GM18951 (cell line): Measurements from ENCODE around the gene WFS1.

Source experiments
- POLR2A ChIP-seq: IDR thresholded peaks from 4 replicates; pipeline ENCODE4 v1.6.1; 2011; ENCODE audit warnings: mild to moderate bottlenecking; ENCODE audit not compliant: insufficient read length, insufficient read depth; ENCODE audit errors: extremely low read depth
- in situ Hi-C: fragments of 300-500 bp; cut with MboI; formaldehyde crosslinking; loops from one replicate; pipeline ENCODE4 v1.12.0; 2022; ENCODE audit warnings: low sequenced_read_pairs, mixed read lengths, inconsistent platforms; ENCODE audit not compliant: unreplicated experiment

The WFS1 gene

GRCh38 chr4:6324461-6324998, 54.9 kb downstream of the WFS1 start:
- in situ Hi-C loops = no loop called here
- no peak for TF ChIP-seq POLR2A

- no peak for TF ChIP-seq POLR2A
- in situ Hi-C loops = no loop called here
Observed at GRCh38 chr4:6324999-6325787, 55.5 kb downstream of the WFS1 start.

GRCh38 chr4:6325788-6326290, 56.2 kb downstream of the WFS1 start:
- no peak for TF ChIP-seq POLR2A
- in situ Hi-C loops = no loop called here

GRCh38 chr4:6326312-6327060, 56.8 kb downstream of the WFS1 start:
- TF ChIP-seq POLR2A = no peak
- in situ Hi-C loops = no loop called here

GRCh38 chr4:6327220-6327917, 57.7 kb downstream of the WFS1 start:
- no peak for TF ChIP-seq POLR2A
- in situ Hi-C loops = no loop called here

GRCh38 chr4:6328526-6328925, 58.9 kb downstream of the WFS1 start:
- TF ChIP-seq POLR2A = no peak
- in situ Hi-C loops = no loop called here

GRCh38 chr4:6329478-6330383, 60.1 kb downstream of the WFS1 start:
- no peak for TF ChIP-seq POLR2A
- in situ Hi-C loops = no loop called here

- TF ChIP-seq POLR2A = no peak
- in situ Hi-C loops = no loop called here
Observed at GRCh38 chr4:6330384-6330767, 60.7 kb downstream of the WFS1 start.

GRCh38 chr4:6331018-6331417, 61.4 kb downstream of the WFS1 start:
- in situ Hi-C loops = no loop called here
- TF ChIP-seq POLR2A = no peak

GRCh38 chr4:6331468-6331867, 61.8 kb downstream of the WFS1 start:
- no peak for TF ChIP-seq POLR2A
- in situ Hi-C loops = no loop called here

GRCh38 chr4:6332042-6332668, 62.5 kb downstream of the WFS1 start:
- in situ Hi-C loops = no loop called here
- TF ChIP-seq POLR2A = no peak

GRCh38 chr4:6332669-6333050, 63.0 kb downstream of the WFS1 start:
- in situ Hi-C loops = no loop called here
- no peak for TF ChIP-seq POLR2A
